GM12801 (cell line): ENCODE results near the gene HOXA5.

Experiments
- TF ChIP-seq, protein P1 (sequence below): IDR thresholded peaks from one replicate; pipeline ENCODE4 v1.5.1; 2011; ENCODE audit warnings: control low read depth; ENCODE audit not compliant: insufficient read length; ENCODE audit errors: extremely low read depth

HOXA5 gene

GRCh38 chr7:27123007-27123476, 20.4 kb downstream of the HOXA5 start:
- TF ChIP-seq, protein P1, sequence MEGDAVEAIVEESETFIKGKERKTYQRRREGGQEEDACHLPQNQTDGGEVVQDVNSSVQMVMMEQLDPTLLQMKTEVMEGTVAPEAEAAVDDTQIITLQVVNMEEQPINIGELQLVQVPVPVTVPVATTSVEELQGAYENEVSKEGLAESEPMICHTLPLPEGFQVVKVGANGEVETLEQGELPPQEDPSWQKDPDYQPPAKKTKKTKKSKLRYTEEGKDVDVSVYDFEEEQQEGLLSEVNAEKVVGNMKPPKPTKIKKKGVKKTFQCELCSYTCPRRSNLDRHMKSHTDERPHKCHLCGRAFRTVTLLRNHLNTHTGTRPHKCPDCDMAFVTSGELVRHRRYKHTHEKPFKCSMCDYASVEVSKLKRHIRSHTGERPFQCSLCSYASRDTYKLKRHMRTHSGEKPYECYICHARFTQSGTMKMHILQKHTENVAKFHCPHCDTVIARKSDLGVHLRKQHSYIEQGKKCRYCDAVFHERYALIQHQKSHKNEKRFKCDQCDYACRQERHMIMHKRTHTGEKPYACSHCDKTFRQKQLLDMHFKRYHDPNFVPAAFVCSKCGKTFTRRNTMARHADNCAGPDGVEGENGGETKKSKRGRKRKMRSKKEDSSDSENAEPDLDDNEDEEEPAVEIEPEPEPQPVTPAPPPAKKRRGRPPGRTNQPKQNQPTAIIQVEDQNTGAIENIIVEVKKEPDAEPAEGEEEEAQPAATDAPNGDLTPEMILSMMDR, result no peak

DNA sequence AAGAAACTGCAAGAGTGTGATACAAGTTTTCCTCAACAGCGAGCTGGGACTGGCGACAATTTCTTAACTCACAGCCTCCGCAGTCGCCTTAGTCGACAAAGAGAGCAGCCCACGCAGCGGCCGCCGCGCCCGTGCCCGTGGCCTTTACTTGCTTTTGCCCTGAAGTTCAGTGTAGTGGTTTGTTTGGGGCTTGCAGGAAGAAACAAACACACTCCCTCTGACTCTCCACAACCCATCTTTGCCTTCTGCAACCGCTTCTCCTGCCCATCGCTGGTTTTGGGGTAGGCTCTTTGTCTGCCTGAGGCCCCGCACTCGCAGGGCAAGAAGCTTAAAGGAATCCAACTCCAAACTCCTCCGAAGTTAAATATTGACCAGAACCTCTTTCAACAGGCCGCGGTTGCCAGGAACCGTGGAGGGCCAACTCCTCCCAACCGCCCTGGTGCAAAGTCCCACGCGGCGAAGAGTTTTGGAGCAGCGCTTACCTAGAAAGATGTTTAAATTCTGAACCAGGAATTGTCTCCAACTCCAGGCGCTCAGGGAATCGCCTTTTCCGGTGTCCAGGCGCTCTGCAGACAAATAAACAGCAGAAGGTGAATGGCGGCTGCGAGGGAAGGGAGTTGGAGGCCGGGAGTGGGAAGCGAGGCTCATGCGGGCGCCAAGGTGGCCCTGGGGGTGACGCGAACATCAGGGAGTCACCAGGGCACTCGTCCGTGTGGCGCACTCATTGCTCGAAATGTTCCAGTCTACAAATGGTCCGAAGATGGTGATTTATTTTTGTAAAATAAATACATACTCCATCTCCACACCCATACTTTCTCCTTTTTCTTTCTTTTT, 21.2 kb downstream of the HOXA5 start:
- TF ChIP-seq, protein P1, result no peak

DNA sequence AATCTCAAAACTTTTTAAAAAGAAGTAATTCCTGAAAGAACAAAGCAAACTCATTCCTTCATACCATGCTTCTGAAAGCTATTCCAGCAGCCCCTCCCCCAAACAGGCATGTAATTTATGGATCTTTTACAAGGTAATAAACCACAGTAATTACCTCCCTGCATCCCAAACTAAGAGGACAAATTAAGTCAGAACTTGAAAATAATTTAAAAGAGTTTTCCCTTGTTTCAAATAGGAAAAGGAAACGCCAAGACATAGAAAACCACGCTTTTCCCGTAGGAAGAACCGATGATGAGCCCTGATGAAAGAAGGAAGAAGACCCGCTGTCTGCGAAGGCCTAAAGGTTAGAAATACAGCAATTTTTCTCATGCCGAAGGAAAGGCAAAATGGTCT, 21.8 kb downstream of the HOXA5 start:
- TF ChIP-seq, protein P1, result no peak

DNA sequence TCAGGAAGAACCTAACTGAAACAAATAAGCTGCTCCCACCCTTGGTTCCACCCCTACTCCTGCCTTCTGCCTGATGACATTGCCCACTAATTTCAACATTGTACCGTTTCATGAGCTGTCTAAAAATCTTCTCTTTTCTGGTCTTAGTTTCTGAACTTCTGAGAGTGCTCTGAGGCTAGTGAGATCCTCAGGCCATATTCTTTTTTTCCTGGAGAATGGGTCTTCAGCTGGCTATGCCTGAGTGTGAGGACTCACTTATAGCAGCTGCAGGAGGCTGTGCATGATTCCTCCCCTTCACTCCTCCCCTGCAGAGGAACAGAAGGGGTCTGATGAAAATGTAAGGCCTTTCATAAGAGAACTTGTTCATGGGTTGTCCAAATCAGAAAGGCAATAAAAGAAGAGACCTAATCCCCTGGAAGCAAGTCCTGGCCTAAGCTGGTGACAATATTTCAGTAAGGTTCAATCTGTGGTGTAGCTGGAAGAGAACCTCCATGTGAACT, 24.0 kb downstream of the HOXA5 start:
- TF ChIP-seq, protein P1, result no peak

DNA sequence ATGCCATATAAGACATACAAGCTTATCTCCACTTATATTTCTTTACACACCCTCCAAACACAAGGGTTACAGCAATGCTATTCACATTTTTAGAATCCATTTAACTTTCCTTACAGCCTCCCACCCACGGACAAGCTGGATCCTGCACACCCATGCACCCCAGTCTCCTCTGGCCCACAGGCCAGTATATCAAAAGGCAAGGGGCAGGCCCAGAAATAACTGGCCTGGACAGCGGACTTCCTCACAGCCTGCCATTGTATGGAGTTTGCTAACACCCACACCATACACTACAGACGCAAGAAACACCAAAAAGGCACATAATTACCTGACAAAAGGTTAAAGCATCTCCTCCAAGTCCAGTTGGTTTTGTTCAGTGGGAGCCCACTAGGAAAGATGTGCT, 24.9 kb downstream of the HOXA5 start:
- TF ChIP-seq, protein P1, result no peak

GRCh38 chr7:27117887-27118491, 25.5 kb downstream of the HOXA5 start:
- TF ChIP-seq, protein P1, result no peak
